GM12878 (cell line): ENCODE data around the gene ADARB1. TPM values are rescaled to one million over a fixed set of nuclear protein-coding genes. Genes with fewer than 3 reads are reported as not detected.

Experiments used
- ATAC-seq: fragments of 200-7000 bp; cut with Tn5 transposase; 3 replicates; pipeline ENCODE4 v1.9.1; 2020; ENCODE audit warnings: mild to moderate bottlenecking, moderate library complexity
- BruUV-seq: library from RNA; stranded (reverse); fragments of 400-500 nt; replicated peaks from 2 replicates; lab custom pipeline; 2021; lab: Mats Ljungman, UMichigan
- CTCF ChIA-PET: fragments of 300-600 bp; sonication (Branson Sonifier 250); formaldehyde crosslinking; extraction: SDS; loops from one replicate; lab custom pipeline; 2021; ENCODE audit warnings: inconsistent platforms; lab: Yijun Ruan, JAX
- POLR2A ChIA-PET: fragments of 350-600 bp; formaldehyde crosslinking; extraction: SDS; loops from one replicate; lab custom pipeline; 2021; ENCODE audit warnings: inconsistent platforms; lab: Charles Lee
- RAD21 ChIA-PET: fragments of 300-600 bp; sonication (Branson Sonifier 250); formaldehyde crosslinking; loops from one replicate; lab custom pipeline; 2023; ENCODE audit warnings: antibody characterized with exemption; ENCODE audit not compliant: unreplicated experiment; lab: Charles Lee
- SMC1A ChIA-PET: fragments of 300-600 bp; sonication (Branson Sonifier 250); formaldehyde crosslinking; loops from one replicate; lab custom pipeline; 2023; ENCODE audit not compliant: unreplicated experiment, uncharacterized antibody; lab: Charles Lee
- DNase-seq: peaks from one replicate; pipeline ENCODE4 v3.0.0-alpha.2; 2011; ENCODE audit warnings: low read depth, low spot score
- FAIRE-seq: peaks from 3 replicates; lab custom pipeline; 2011; peaks lifted over from hg19 to GRCh38; lab: Jason Lieb, UNC
- H2AFZ ChIP-seq: 2 replicates; pipeline ENCODE4 v1.6.0; 2011; ENCODE audit warnings: low read depth, low read length, control low read depth; ENCODE audit not compliant: control insufficient read depth
- H3K27ac ChIP-seq: 2 replicates; pipeline ENCODE4 v1.5.1; 2011; ENCODE audit warnings: control low read depth; ENCODE audit not compliant: control insufficient read depth, insufficient read depth
- H3K27me3 ChIP-seq, 2 experiments: replicated peaks in 1 of 2; 2 replicates each; pipeline versions ENCODE4 v1.6.0 to v1.6.1; 2011; ENCODE audit warnings: low read length in 1 of 2; ENCODE audit not compliant: control insufficient read depth in 2 of 2, insufficient read depth in 2 of 2
- H3K36me3 ChIP-seq, 2 experiments: 2 replicates each; pipeline ENCODE4 v1.5.1; 2011; ENCODE audit warnings: low read length in 1 of 2; ENCODE audit not compliant: control insufficient read depth in 2 of 2, insufficient read depth in 2 of 2
- H3K4me1 ChIP-seq: 2 replicates; pipeline ENCODE4 v1.6.1; 2011; ENCODE audit warnings: mild to moderate bottlenecking, low read length, moderate library complexity, mixed read lengths; ENCODE audit not compliant: control insufficient read depth, insufficient read depth
- H3K4me2 ChIP-seq: 2 replicates; pipeline ENCODE4 v1.6.0; 2011; ENCODE audit warnings: control low read depth; ENCODE audit not compliant: control insufficient read depth, insufficient read depth
- H3K4me3 ChIP-seq: fragments of 200-600 bp; sonication (generic); 2 replicates; pipeline ENCODE4 v1.5.1; 2016
- H3K79me2 ChIP-seq: 2 replicates; pipeline ENCODE4 v1.6.0; 2011; ENCODE audit warnings: low read length; ENCODE audit not compliant: control insufficient read depth, insufficient read depth
- H3K9ac ChIP-seq: 2 replicates; pipeline ENCODE4 v1.8.0; 2011; ENCODE audit warnings: low read length, control low read depth, mixed read lengths; ENCODE audit not compliant: control insufficient read depth, insufficient read depth
- H3K9me3 ChIP-seq: replicated peaks from 3 replicates; pipeline ENCODE4 v1.5.1; 2011; ENCODE audit warnings: mild to moderate bottlenecking, low read length; ENCODE audit not compliant: control insufficient read depth, insufficient read depth
- H4K20me1 ChIP-seq: 2 replicates; pipeline ENCODE4 v1.6.0; 2011; ENCODE audit not compliant: control insufficient read depth, insufficient read depth
- CHD2 ChIP-seq: IDR thresholded peaks from 2 replicates; pipeline ENCODE4 v1.6.1; 2011; ENCODE audit warnings: low read depth, low read length, improper control_type of control experiment, borderline replicate concordance
- EP300 ChIP-seq, 2 experiments: fragments of 150-350 bp in 1 of 2; IDR thresholded peaks; 2 replicates each; pipeline ENCODE4 v1.6.1; 2011 to 2012; ENCODE audit warnings: low read depth in 2 of 2, low read length in 2 of 2, borderline replicate concordance in 1 of 2, improper control_type of control experiment in 1 of 2, inconsistent platforms in 1 of 2; ENCODE audit not compliant: control insufficient read depth in 1 of 2
- ESRRA ChIP-seq: IDR thresholded peaks from 2 replicates; pipeline ENCODE4 v1.6.1; 2012; ENCODE audit warnings: mild to moderate bottlenecking, low read length, improper control_type of control experiment
- KDM1A ChIP-seq: fragments of 200-600 bp; sonication (generic); IDR thresholded peaks from 2 replicates; pipeline ENCODE4 v1.6.1; 2016; ENCODE audit warnings: borderline replicate concordance
- KLF5 ChIP-seq: fragments of 450-650 bp; IDR thresholded peaks from 2 replicates; pipeline ENCODE4 v1.6.1; 2014; ENCODE audit warnings: mild to moderate bottlenecking; ENCODE audit not compliant: partially characterized antibody
- PAX8 ChIP-seq: fragments of 450-650 bp; IDR thresholded peaks from 2 replicates; pipeline ENCODE4 v1.6.1; 2017; ENCODE audit warnings: mild to moderate bottlenecking, moderate library complexity
- RAD51 ChIP-seq: fragments of 450-650 bp; IDR thresholded peaks from 2 replicates; pipeline ENCODE4 v1.6.1; 2016; ENCODE audit warnings: moderate library complexity, mild to moderate bottlenecking, inconsistent platforms
- SREBF1 ChIP-seq: IDR thresholded peaks from 2 replicates; pipeline ENCODE4 v1.6.1; 2012; ENCODE audit warnings: mild to moderate bottlenecking, low read length
- ZNF687 ChIP-seq: fragments of 450-650 bp; IDR thresholded peaks from 2 replicates; pipeline ENCODE4 v1.6.1; 2017; ENCODE audit warnings: mild to moderate bottlenecking, moderate library complexity
- WGBS: methylation state at CpG from one replicate; pipeline ENCODE4 v1.1.6; 2016; ENCODE audit warnings: low lambda C conversion rate; ENCODE audit not compliant: insufficient replicate concordance, insufficient coverage; ENCODE audit errors: missing lambda C conversion rate; 5-methylcytosine and 5-hydroxymethylcytosine counted together
- in situ Hi-C: fragments of 300-500 bp; cut with MboI; formaldehyde crosslinking; loops from 9 replicates; pipeline ENCODE4 v1.14.3; 2018; ENCODE audit warnings: mixed read lengths
- intact Hi-C: fragments of 100-400 bp; cut with micrococcal nuclease; formaldehyde crosslinking; loops from one replicate; pipeline ENCODE4 v1.14.2; 2022; ENCODE audit not compliant: unreplicated experiment
- polyA plus RNA-seq, 11 experiments: library from polyadenylated mRNA; depleted of rRNA in 4 of 11; unstranded in 6 of 11; stranded (reverse) in 5 of 11; fragments of >200 nt; fragmentation: Nextera tagmentation in 4 of 11; fragmentation: Illumina TruSeq in 1 of 11; extraction: Ambion mirVana in 4 of 11; extraction: Trizol in 1 of 11; gene quantifications; 1 replicate in 1 of 11; 2 replicates in 10 of 11; pipeline versions ENCODE4 v1.2.1 to v1.2.3, GENCODE V29; 2011 to 2016; ENCODE audit warnings: inconsistent platforms in 2 of 11, missing spikeins in 2 of 11, low read depth in 1 of 11
- total RNA-seq, 4 experiments: library from RNA; depleted of rRNA in 3 of 4; stranded (reverse); fragments of >200 nt in 3 of 4; fragmentation: Illumina TruSeq in 1 of 4; extraction: Trizol in 1 of 4; gene quantifications; 2 replicates each; pipeline versions ENCODE4 v1.2.1 to v1.2.3, GENCODE V29; 2013 to 2021

ADARB1 gene
- total and polyA plus RNA-seq, 10 of the 15 experiments (the other 5 are each of a cell fraction or from before 2014, with no cell fraction given), result 5.7 to 61.7 (median 25.3) TPM

GRCh38 chr21:45179568-45180245, 105.3 kb downstream of the ADARB1 start:
- 69% methylated on average over 20 of the region's 20 CpGs for WGBS
- ChIA-PET POLR2A (no interaction called here), CTCF (interaction anchor here (0.6 kb wide), 1 partner anchor 41 kb away, joined by 3 read pairs; no protein-coding TSS in a partner anchor), SMC1A (no interaction called here), RAD21 (no interaction called here)
- Histone ChIP-seq H3K36me3 (peaks cover 0 to 8% of the 10 kb centered on the region in 2 experiments; a peak in 2 of 4 replicates), H3K9ac (no peak overlapping the region), H3K4me1 (no peaks in the 10 kb centered on the region), H3K9me3 (no peaks in the 10 kb centered on the region), H3K79me2 (no peaks in the 10 kb centered on the region), H3K27me3 (no peaks in the 10 kb centered on the region), H2AFZ (no peak overlapping the region), H3K4me2 (no peak overlapping the region), H3K27ac (no peak overlapping the region), H3K4me3 (no peak overlapping the region), H4K20me1 (no peaks in the 10 kb centered on the region)
- no TSS peak for BruUV-seq
- intact Hi-C loops (no loop called here), in situ Hi-C loops (no loop called here)
- no peak for ATAC-seq
- TF ChIP-seq PAX8 (no peak), ESRRA (no peak), CHD2 (no peak), SREBF1 (no peak), ZNF687 (no peak), KDM1A (no peak), RAD51 (no peak), KLF5 (no peak), EP300 (IDR thresholded peaks at IDR 0.05; ENCODE audit: borderline replicate concordance in 1 of 2, control insufficient read depth in 1 of 2, low read depth in 2 of 2, low read length in 2 of 2) (no peak)
- no peak for DNase-seq
- no peak for FAIRE-seq
